Uterus (tissue), 2 donors: ENCODE results near the gene CD33.

ENCODE experiments used
- CTCF ChIP-seq, 4 experiments: fragments of 200-600 bp in 2 of 4; fragments of 450-650 bp in 2 of 4; sonication (generic) in 2 of 4; IDR thresholded peaks; one replicate each; pipeline ENCODE4 v1.5.1; 2016 to 2019; ENCODE audit warnings: antibody characterized with exemption in 4 of 4, mild to moderate bottlenecking in 2 of 4, moderate library complexity in 1 of 4
- POLR2A ChIP-seq, 2 donors: fragments of 450-650 bp; IDR thresholded peaks; one replicate each; pipeline ENCODE4 v1.6.1; 2016; ENCODE audit warnings: antibody characterized with exemption in 2 of 2, mild to moderate bottlenecking in 1 of 2, moderate library complexity in 1 of 2

- no peak for TF ChIP-seq POLR2A (IDR thresholded peaks at IDR 0.05)
- TF ChIP-seq CTCF (IDR thresholded peaks at IDR 0.05) = no peak
These were observed 23.2 kb upstream of the CD33 start for GRCh38 chr19:51201712-51202111.
